SK-N-SH (cell line): ENCODE data around the gene TCF7L2. TPM values are rescaled to one million over a fixed set of nuclear protein-coding genes. Genes with fewer than 3 reads are reported as not detected.

Experiments used
- CTCF ChIA-PET: fragments of 300-600, 350-600 bp; formaldehyde crosslinking; extraction: SDS; loops from one replicate; lab custom pipeline; 2021; lab: Yijun Ruan, JAX
- POLR2A ChIA-PET: fragments of 350-600 bp; sonication (Branson Sonifier 250); formaldehyde crosslinking; extraction: SDS; loops from one replicate; lab custom pipeline; 2020; ENCODE audit warnings: antibody characterized with exemption, inconsistent platforms; lab: Yijun Ruan, JAX
- DNase-seq: peaks from one replicate; pipeline ENCODE4 v3.0.0; 2012
- H2AFZ ChIP-seq: fragments of 200-600 bp; sonication (generic); 2 replicates; pipeline ENCODE4 v1.8.1; 2016; ENCODE audit warnings: antibody characterized with exemption, mild to moderate bottlenecking, low read depth
- H3F3A ChIP-seq: fragments of 200-600 bp; sonication (generic); replicated peaks from 2 replicates; pipeline ENCODE3; 2016; ENCODE audit warnings: antibody characterized with exemption, mild to moderate bottlenecking; ENCODE audit not compliant: insufficient read depth
- H3K27ac ChIP-seq, 2 experiments: fragments of 200-500 bp in 1 of 2; fragments of 200-600 bp in 1 of 2; sonication (Bioruptor generic) in 1 of 2; sonication (generic), shearing (Covaris generic) in 1 of 2; 2 replicates each; pipeline versions ENCODE4 v1.5.1 to v1.6.1; 2014 to 2016; ENCODE audit warnings: low read depth in 2 of 2, inconsistent platforms in 1 of 2, low read length in 1 of 2, mild to moderate bottlenecking in 1 of 2, mixed read lengths in 1 of 2
- H3K27me3 ChIP-seq: fragments of 200-600 bp; sonication (generic), shearing (Covaris generic); 2 replicates; pipeline ENCODE4 v1.6.1; 2016; ENCODE audit warnings: mixed run types; ENCODE audit not compliant: insufficient read depth
- H3K36me3 ChIP-seq, 2 experiments: fragments of 200-500 bp in 1 of 2; fragments of 200-600 bp in 1 of 2; sonication (Bioruptor generic) in 1 of 2; sonication (generic) in 1 of 2; replicated peaks in 1 of 2; 2 replicates each; pipeline versions ENCODE3 to v1.5.1; 2014 to 2016; ENCODE audit warnings: low read length in 1 of 2, mild to moderate bottlenecking in 1 of 2; ENCODE audit not compliant: insufficient read depth in 2 of 2, control insufficient read depth in 1 of 2
- H3K4me1 ChIP-seq, 2 experiments: fragments of 200-500 bp in 1 of 2; fragments of 200-600 bp in 1 of 2; sonication (Bioruptor generic) in 1 of 2; sonication (generic), shearing (Covaris generic) in 1 of 2; 2 replicates each; pipeline versions ENCODE4 v1.5.1 to v1.6.1; 2014 to 2016; ENCODE audit warnings: low read depth in 1 of 2, low read length in 1 of 2, mixed run types in 1 of 2; ENCODE audit not compliant: insufficient read depth in 2 of 2, control insufficient read depth in 1 of 2
- H3K4me2 ChIP-seq: fragments of 200-600 bp; sonication (generic), shearing (Covaris generic); 2 replicates; pipeline ENCODE4 v1.6.1; 2017; ENCODE audit warnings: mixed run types
- H3K4me3 ChIP-seq, 2 experiments: fragments of 200-500 bp in 1 of 2; fragments of 200-600 bp in 1 of 2; sonication (Bioruptor generic) in 1 of 2; sonication (generic), shearing (Covaris generic) in 1 of 2; 2 replicates each; pipeline versions ENCODE4 v1.5.1 to v1.8.1; 2014 to 2016; ENCODE audit warnings: low read depth in 2 of 2, inconsistent platforms in 1 of 2, low read length in 1 of 2, mild to moderate bottlenecking in 1 of 2, mixed read lengths in 1 of 2, moderate library complexity in 1 of 2
- H3K79me2 ChIP-seq: fragments of 200-600 bp; sonication (generic); 2 replicates; pipeline ENCODE4 v1.8.1; 2017; ENCODE audit warnings: mild to moderate bottlenecking; ENCODE audit not compliant: insufficient read depth
- H3K9ac ChIP-seq: fragments of 200-600 bp; sonication (generic); 2 replicates; pipeline ENCODE4 v1.6.1; 2017; ENCODE audit warnings: mixed run types
- H3K9me2 ChIP-seq: fragments of 200-600 bp; sonication (generic); 2 replicates; pipeline ENCODE4 v1.6.1; 2017; ENCODE audit warnings: mixed run types
- H3K9me3 ChIP-seq: fragments of 200-600 bp; sonication (generic); 2 replicates; pipeline ENCODE4 v1.6.1; 2017; ENCODE audit warnings: mixed run types, mild to moderate bottlenecking, moderate library complexity
- H4K20me1 ChIP-seq: fragments of 200-600 bp; sonication (generic); 2 replicates; pipeline ENCODE4 v1.6.1; 2017; ENCODE audit warnings: mild to moderate bottlenecking, mixed run types; ENCODE audit not compliant: insufficient read depth
- CHD2 ChIP-seq: fragments of 150-350 bp; IDR thresholded peaks from 2 replicates; pipeline ENCODE4 v1.6.1; 2018; ENCODE audit warnings: low read length; ENCODE audit not compliant: partially characterized antibody
- EZH2phosphoT487 ChIP-seq: fragments of 200-600 bp; sonication (generic); IDR thresholded peaks from 2 replicates; pipeline ENCODE4 v1.6.1; 2017; ENCODE audit warnings: low read depth, mixed run types, mild to moderate bottlenecking, antibody characterized with exemption, moderate library complexity, borderline replicate concordance
- FOSL2 ChIP-seq: IDR thresholded peaks from 2 replicates; pipeline ENCODE4 v1.4.0; 2012; ENCODE audit warnings: low read depth, mild to moderate bottlenecking, moderate library complexity, borderline replicate concordance
- FOXJ3 ChIP-seq: sonication (generic); formaldehyde crosslinking; IDR thresholded peaks from 2 replicates; pipeline ENCODE4 v1.5.1; 2020; ENCODE audit warnings: mild to moderate bottlenecking, missing genetic modification reagents
- FOXM1 ChIP-seq: IDR thresholded peaks from 2 replicates; pipeline ENCODE4 v1.4.0; 2012; ENCODE audit warnings: low read depth, mild to moderate bottlenecking
- JUND ChIP-seq: IDR thresholded peaks from 2 replicates; pipeline ENCODE4 v1.4.0; 2012
- NRF1 ChIP-seq: IDR thresholded peaks from 2 replicates; pipeline ENCODE4 v1.6.1; 2012; ENCODE audit warnings: low read depth, mild to moderate bottlenecking, low read length
- RCOR1 ChIP-seq: fragments of 150-350 bp; IDR thresholded peaks from 2 replicates; pipeline ENCODE4 v1.6.1; 2017; ENCODE audit warnings: antibody characterized with exemption, low read length
- RXRA ChIP-seq: IDR thresholded peaks from 2 replicates; pipeline ENCODE4 v1.4.0; 2012; ENCODE audit warnings: low read depth, mild to moderate bottlenecking, borderline replicate concordance
- SMC3 ChIP-seq: IDR thresholded peaks from 2 replicates; pipeline ENCODE4 v1.6.1; 2012; ENCODE audit warnings: low read depth, low read length, improper control_type of control experiment
- TAF1 ChIP-seq: IDR thresholded peaks from 2 replicates; pipeline ENCODE4 v1.6.1; 2012; ENCODE audit warnings: low read depth, mild to moderate bottlenecking, low read length, moderate library complexity, borderline replicate concordance
- TCF12 ChIP-seq: IDR thresholded peaks from 2 replicates; pipeline ENCODE4 v1.4.0; 2012
- YY1 ChIP-seq: IDR thresholded peaks from 2 replicates; pipeline ENCODE4 v1.4.0; 2012; ENCODE audit warnings: low read depth, mild to moderate bottlenecking
- WGBS: methylation state at CpG from one replicate; pipeline ENCODE4 v1.1.6; 2017; ENCODE audit warnings: low lambda C conversion rate; 5-methylcytosine and 5-hydroxymethylcytosine counted together
- polyA plus RNA-seq, 3 experiments: library from polyadenylated mRNA; depleted of rRNA; stranded (reverse); fragments of >200 nt; gene quantifications; 2 replicates each; pipeline ENCODE4 v1.2.3, GENCODE V29; 2012
- TF ChIP-seq, protein P1 (sequence below): fragments of 150-350 bp; IDR thresholded peaks from 2 replicates; pipeline ENCODE4 v1.6.1; 2016; ENCODE audit warnings: mild to moderate bottlenecking, low read depth, low read length
- TF ChIP-seq, protein P2 (sequence below): IDR thresholded peaks from 2 replicates; pipeline ENCODE4 v1.6.1; 2012; ENCODE audit warnings: mild to moderate bottlenecking, low read depth, low read length, moderate library complexity
- TF ChIP-seq, protein P3 (sequence below): IDR thresholded peaks from 2 replicates; pipeline ENCODE4; 2012

TCF7L2 gene
- polyA plus RNA-seq, 1 of the 3 experiments (the other 2 are of a cell fraction), result 10.2 TPM

DNA sequence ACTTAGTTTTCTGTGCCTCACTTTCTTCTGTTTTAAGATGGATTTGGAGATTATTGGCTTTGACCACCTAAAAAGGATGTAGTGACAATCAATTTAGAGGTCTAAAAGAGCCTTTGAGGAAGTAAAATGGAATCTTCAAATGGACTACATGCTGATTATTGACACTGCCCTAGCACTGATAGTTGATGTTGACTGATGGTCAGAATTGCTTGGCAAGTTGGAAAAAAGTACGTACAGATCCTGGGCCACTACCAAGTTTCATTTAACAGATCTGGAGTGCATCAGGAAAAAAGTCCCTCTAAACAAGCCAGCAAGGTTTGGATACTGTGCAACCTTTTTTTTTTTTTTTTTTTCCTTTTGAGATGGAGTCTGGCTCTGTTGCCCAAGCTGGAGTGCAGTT is 81.1 kb downstream of the TCF7L2 start:
- no peaks in the 10 kb centered on the region for H3K9me2 ChIP-seq
- peaks cover 0 to 29% of the 10 kb centered on the region in 2 experiments; a peak in 3 of 4 replicates for H3K4me1 ChIP-seq
- no peak overlapping the region for H3K9ac ChIP-seq
- H3K79me2 ChIP-seq, result peaks cover 56% of the 10 kb centered on the region
- no peak overlapping the region for H2AFZ ChIP-seq
- H3K36me3 ChIP-seq, result no peaks in the 10 kb centered on the region
- H3K4me3 ChIP-seq, result no peak overlapping the region
- no peak for DNase-seq
- no peaks in the 10 kb centered on the region for H3K27me3 ChIP-seq
- no peak overlapping the region for H3K4me2 ChIP-seq
- ChIA-PET CTCF (interaction anchor here (0.6 kb wide), 1 partner anchor 20 kb away, joined by 3 read pairs; no protein-coding TSS in a partner anchor), POLR2A (no interaction called here)
- H3K27ac ChIP-seq, result no peak overlapping the region
- H3F3A ChIP-seq, result peaks cover 13% of the 10 kb centered on the region
- no peak for TF ChIP-seq RXRA
- no peak for TF ChIP-seq JUND
- TF ChIP-seq TCF12, result no peak
- no peak for TF ChIP-seq EZH2phosphoT487
- peaks cover 3% of the 10 kb centered on the region for H4K20me1 ChIP-seq
- no peaks in the 10 kb centered on the region for H3K9me3 ChIP-seq
- WGBS, result 100% methylated on average over 1 of the region's 1 CpG

DNA sequence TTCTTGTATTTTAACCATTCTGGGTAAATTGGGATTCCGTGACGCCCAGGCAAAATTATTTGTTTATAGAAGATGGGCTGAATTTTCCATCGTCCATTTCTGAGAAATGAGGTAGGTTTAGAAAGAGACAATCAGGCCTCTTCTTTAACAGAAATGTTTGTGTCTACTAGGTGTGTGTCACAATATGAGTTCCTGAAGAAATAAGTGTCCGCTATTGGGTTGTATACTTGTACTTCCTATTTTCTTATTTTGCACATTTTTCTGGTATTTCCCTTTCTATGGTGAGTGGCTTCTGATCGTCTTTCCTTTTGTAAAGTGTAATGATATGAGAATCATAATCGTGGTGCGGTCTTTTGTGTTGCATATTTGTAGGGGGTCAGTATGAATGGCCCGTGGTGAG is 83.9 kb downstream of the TCF7L2 start:
- Histone ChIP-seq H4K20me1 (peaks cover 3% of the 10 kb centered on the region; the same call in 1 of the 2 replicates), H3K9me2 (no peaks in the 10 kb centered on the region), H3K27ac (no peak overlapping the region), H3F3A (no peaks in the 10 kb centered on the region), H3K4me1 (peaks cover 9% of the 10 kb centered on the region in 2 experiments), H3K79me2 (peaks cover 56% of the 10 kb centered on the region), H2AFZ (no peak overlapping the region), H3K4me2 (no peak overlapping the region), H3K9ac (no peak overlapping the region), H3K36me3 (no peaks in the 10 kb centered on the region), H3K27me3 (no peaks in the 10 kb centered on the region), H3K4me3 (no peak overlapping the region), H3K9me3 (no peaks in the 10 kb centered on the region)
- DNase-seq, result no peak
- ChIA-PET CTCF (no interaction called here), POLR2A (no interaction called here)
- no peak for TF ChIP-seq FOXJ3 (CRISPR knock-in tag)
- TF ChIP-seq, protein P1, sequence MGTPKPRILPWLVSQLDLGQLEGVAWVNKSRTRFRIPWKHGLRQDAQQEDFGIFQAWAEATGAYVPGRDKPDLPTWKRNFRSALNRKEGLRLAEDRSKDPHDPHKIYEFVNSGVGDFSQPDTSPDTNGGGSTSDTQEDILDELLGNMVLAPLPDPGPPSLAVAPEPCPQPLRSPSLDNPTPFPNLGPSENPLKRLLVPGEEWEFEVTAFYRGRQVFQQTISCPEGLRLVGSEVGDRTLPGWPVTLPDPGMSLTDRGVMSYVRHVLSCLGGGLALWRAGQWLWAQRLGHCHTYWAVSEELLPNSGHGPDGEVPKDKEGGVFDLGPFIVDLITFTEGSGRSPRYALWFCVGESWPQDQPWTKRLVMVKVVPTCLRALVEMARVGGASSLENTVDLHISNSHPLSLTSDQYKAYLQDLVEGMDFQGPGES, result no peak
- no peak for TF ChIP-seq TCF12
- no peak for TF ChIP-seq JUND
- no peak for TF ChIP-seq YY1
- no peak for TF ChIP-seq TAF1
- TF ChIP-seq SMC3, result no peak
- no peak for TF ChIP-seq NRF1
- TF ChIP-seq, protein P2, sequence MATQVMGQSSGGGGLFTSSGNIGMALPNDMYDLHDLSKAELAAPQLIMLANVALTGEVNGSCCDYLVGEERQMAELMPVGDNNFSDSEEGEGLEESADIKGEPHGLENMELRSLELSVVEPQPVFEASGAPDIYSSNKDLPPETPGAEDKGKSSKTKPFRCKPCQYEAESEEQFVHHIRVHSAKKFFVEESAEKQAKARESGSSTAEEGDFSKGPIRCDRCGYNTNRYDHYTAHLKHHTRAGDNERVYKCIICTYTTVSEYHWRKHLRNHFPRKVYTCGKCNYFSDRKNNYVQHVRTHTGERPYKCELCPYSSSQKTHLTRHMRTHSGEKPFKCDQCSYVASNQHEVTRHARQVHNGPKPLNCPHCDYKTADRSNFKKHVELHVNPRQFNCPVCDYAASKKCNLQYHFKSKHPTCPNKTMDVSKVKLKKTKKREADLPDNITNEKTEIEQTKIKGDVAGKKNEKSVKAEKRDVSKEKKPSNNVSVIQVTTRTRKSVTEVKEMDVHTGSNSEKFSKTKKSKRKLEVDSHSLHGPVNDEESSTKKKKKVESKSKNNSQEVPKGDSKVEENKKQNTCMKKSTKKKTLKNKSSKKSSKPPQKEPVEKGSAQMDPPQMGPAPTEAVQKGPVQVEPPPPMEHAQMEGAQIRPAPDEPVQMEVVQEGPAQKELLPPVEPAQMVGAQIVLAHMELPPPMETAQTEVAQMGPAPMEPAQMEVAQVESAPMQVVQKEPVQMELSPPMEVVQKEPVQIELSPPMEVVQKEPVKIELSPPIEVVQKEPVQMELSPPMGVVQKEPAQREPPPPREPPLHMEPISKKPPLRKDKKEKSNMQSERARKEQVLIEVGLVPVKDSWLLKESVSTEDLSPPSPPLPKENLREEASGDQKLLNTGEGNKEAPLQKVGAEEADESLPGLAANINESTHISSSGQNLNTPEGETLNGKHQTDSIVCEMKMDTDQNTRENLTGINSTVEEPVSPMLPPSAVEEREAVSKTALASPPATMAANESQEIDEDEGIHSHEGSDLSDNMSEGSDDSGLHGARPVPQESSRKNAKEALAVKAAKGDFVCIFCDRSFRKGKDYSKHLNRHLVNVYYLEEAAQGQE, result no peak
- no peak for TF ChIP-seq CHD2
- TF ChIP-seq, protein P3, sequence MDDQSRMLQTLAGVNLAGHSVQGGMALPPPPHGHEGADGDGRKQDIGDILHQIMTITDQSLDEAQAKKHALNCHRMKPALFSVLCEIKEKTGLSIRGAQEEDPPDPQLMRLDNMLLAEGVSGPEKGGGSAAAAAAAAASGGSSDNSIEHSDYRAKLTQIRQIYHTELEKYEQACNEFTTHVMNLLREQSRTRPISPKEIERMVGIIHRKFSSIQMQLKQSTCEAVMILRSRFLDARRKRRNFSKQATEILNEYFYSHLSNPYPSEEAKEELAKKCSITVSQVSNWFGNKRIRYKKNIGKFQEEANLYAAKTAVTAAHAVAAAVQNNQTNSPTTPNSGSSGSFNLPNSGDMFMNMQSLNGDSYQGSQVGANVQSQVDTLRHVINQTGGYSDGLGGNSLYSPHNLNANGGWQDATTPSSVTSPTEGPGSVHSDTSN, result no peak
- no peak for TF ChIP-seq RCOR1
- no peak for TF ChIP-seq FOXM1
- TF ChIP-seq EZH2phosphoT487, result no peak
- no peak for TF ChIP-seq FOSL2
- 96% methylated on average over 8 of the region's 8 CpGs for WGBS
